ENCODE measurements around the gene REC114. TPM values are rescaled to one million over a fixed set of nuclear protein-coding genes. Genes with fewer than 3 reads are reported as not detected.

Gene REC114
- total and polyA plus RNA-seq, 10 of the 15 experiments (the other 5 are each of a cell fraction or from before 2014, with no cell fraction given) = not detected

- Histone ChIP-seq H3K4me3 (peak overlapping the region; percentile 19; the same call in 1 of the 2 replicates), H4K20me1 (ENCODE audit: control insufficient read depth, insufficient read depth) (no peaks in the 10 kb centered on the region), H3K4me2 (ENCODE audit: control insufficient read depth, insufficient read depth) (peak overlapping the region; percentile 51; the same call in 1 of the 2 replicates), H3K36me3 (ENCODE audit: control insufficient read depth in 2 of 2, insufficient read depth in 2 of 2, low read length in 1 of 2) (no peaks in the 10 kb centered on the region), H3K27me3 (replicated peaks in 1 of 2; ENCODE audit: control insufficient read depth in 2 of 2, insufficient read depth in 2 of 2, low read length in 1 of 2) (no peaks in the 10 kb centered on the region), H3K9me3 (replicated peaks; ENCODE audit: control insufficient read depth, insufficient read depth, low read length) (no peaks in the 10 kb centered on the region), H3K4me1 (ENCODE audit: control insufficient read depth, insufficient read depth, low read length) (peaks cover 27% of the 10 kb centered on the region; the same call in 1 of the 2 replicates), H3K79me2 (ENCODE audit: control insufficient read depth, insufficient read depth, low read length) (peaks cover 74% of the 10 kb centered on the region), H2AFZ (ENCODE audit: control insufficient read depth, low read depth, low read length) (no peak overlapping the region), H3K9ac (ENCODE audit: control insufficient read depth, insufficient read depth, low read length) (no peak overlapping the region), H3K27ac (ENCODE audit: control insufficient read depth, insufficient read depth) (peak overlapping the region; percentile 17; the same call in 1 of the 2 replicates)
- FAIRE-seq = no peak
- POLR2A ChIA-PET = interaction anchor here (0.8 to 3.5 kb wide), 5 partner anchors 9 to 25 kb away, joined by 3 to 14 read pairs (median 6); partner anchors contain the start of gene NPTN
- intact Hi-C loops (cut with micrococcal nuclease; ENCODE audit: unreplicated experiment) = no loop called here
- TF ChIP-seq RFX5 (IDR thresholded peaks at IDR 0.05; ENCODE audit: low read depth, low read length) (no peak), NKRF (conservative IDR thresholded peaks at IDR 0.05) (no peak), ZNF207 (IDR thresholded peaks at IDR 0.05; ENCODE audit: borderline replicate concordance) (no peak), BMI1 (IDR thresholded peaks at IDR 0.05; ENCODE audit: borderline replicate concordance) (no peak), RELA (IDR thresholded peaks at IDR 0.05; ENCODE audit: borderline replicate concordance, partially characterized antibody) (no peak)
- no peak for DNase-seq (ENCODE audit: low read depth, low spot score)
- WGBS (ENCODE audit: insufficient coverage, insufficient replicate concordance, low lambda C conversion rate, missing lambda C conversion rate) = 81% methylated on average over 1 of the region's 1 CpG
- CTCF ChIA-PET = interaction anchor here (1.0 to 11.1 kb wide), 10 partner anchors 10 to 366 kb away, joined by 3 to 170 read pairs (median 6); partner anchors contain the start of gene NPTN
- in situ Hi-C loops (cut with MboI) = no loop called here
- RAD21 ChIA-PET (ENCODE audit: unreplicated experiment) = interaction anchor here (0.7 to 3.3 kb wide), 7 partner anchors 13 to 29 kb away, joined by 3 to 21 read pairs (median 4); no protein-coding TSS in a partner anchor
- SMC1A ChIA-PET (ENCODE audit: uncharacterized antibody, unreplicated experiment) = interaction anchor here (0.8 to 10.9 kb wide), 7 partner anchors 12 to 349 kb away, joined by 3 to 130 read pairs (median 4); partner anchors contain the start of gene NPTN
- BruUV-seq (replicated peaks) = no TSS peak
- no peak; the same call in 2 of the 3 replicates for ATAC-seq
Observed at GRCh38 chr15:73607843-73608242, 164.9 kb downstream of the REC114 start.

Data from GM12878 (cell line).